ENCODE results near the gene ABCA1. TPM values are rescaled to one million over a fixed set of nuclear protein-coding genes. Genes with fewer than 3 reads are reported as not detected.
A peak's percentile ranks its signal among the peaks of the same experiment; 100 is the strongest.

Gene ABCA1
- total and polyA plus RNA-seq, 2 of the 13 experiments (the other 11 are each of a cell fraction or from before 2014, with no cell fraction given): 26.8 to 63.8 TPM

DNA sequence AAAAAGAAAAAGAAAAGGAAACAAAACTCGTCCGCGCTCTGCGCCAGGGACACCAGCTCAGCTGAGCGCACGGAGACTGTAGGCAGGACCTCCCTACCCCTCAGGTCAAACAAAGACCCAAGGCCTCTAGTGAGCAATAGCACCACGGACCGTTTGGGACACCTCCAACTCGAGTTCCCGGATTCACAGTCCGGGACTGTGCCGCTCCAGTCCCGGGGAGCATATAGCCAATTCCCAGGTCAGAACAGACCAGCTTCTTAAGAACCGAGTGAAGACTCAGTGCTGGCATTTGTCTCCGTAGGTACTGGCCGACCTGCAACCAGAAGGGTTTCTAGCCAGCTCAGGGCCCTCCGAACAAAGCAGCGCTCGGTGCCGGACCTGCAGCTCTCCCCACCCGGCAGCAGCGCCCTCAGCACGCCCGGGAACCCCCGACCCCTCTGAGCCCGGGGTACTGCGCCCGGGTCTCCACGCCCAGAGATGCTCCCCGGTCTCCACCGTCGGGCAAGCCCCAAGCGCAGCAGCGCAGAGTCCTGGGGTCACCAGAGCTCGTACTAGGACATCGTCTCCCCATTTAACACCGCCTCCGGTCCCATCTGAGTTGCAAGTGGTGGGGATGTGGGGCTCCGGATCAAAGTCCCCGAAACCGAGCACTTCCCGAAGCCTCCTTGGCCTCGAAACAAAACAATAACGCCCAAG lies 591 bp downstream of the ABCA1 start (continued):
- TF ChIP-seq, protein P1, sequence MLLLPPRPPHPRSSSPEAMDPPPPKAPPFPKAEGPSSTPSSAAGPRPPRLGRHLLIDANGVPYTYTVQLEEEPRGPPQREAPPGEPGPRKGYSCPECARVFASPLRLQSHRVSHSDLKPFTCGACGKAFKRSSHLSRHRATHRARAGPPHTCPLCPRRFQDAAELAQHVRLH (CRISPR knock-in tag; IDR thresholded peaks at IDR 0.05; ENCODE audit: borderline replicate concordance, low read depth): no peak
- TF ChIP-seq RFX5 (IDR thresholded peaks at IDR 0.05; ENCODE audit: low read depth, low read length) (no peak), ZSCAN9 (CRISPR knock-in tag; IDR thresholded peaks at IDR 0.05; ENCODE audit: borderline replicate concordance) (no peak), ZNF589 (CRISPR knock-in tag; conservative IDR thresholded peaks at IDR 0.05) (no peak), NONO (IDR thresholded peaks at IDR 0.05) (no peak), NONO (CRISPR knock-in tag; conservative IDR thresholded peaks at IDR 0.05) (peak; percentile 67), ESRRA (CRISPR knock-in tag; IDR thresholded peaks at IDR 0.05; ENCODE audit: low read depth) (no peak), DMAP1 (CRISPR knock-in tag; IDR thresholded peaks at IDR 0.05) (no peak), ZNF234 (CRISPR knock-in tag; conservative IDR thresholded peaks at IDR 0.05) (no peak), HOXA5 (CRISPR knock-in tag; IDR thresholded peaks at IDR 0.05) (0 out of 2 replicates have a peak, but pooled peaks have one; percentile 54), ZNF331 (CRISPR knock-in tag; IDR thresholded peaks at IDR 0.05) (no peak), GZF1 (CRISPR knock-in tag; IDR thresholded peaks at IDR 0.05) (no peak), ZNF546 (CRISPR knock-in tag; conservative IDR thresholded peaks at IDR 0.05) (no peak), ZNF567 (CRISPR knock-in tag; IDR thresholded peaks at IDR 0.05; ENCODE audit: borderline replicate concordance) (no peak), SSRP1 (CRISPR knock-in tag; IDR thresholded peaks at IDR 0.05) (no peak), POLR2AphosphoS5 (IDR thresholded peaks at IDR 0.05; ENCODE audit: low read depth, low read length) (no peak)
- TF ChIP-seq, protein P2, sequence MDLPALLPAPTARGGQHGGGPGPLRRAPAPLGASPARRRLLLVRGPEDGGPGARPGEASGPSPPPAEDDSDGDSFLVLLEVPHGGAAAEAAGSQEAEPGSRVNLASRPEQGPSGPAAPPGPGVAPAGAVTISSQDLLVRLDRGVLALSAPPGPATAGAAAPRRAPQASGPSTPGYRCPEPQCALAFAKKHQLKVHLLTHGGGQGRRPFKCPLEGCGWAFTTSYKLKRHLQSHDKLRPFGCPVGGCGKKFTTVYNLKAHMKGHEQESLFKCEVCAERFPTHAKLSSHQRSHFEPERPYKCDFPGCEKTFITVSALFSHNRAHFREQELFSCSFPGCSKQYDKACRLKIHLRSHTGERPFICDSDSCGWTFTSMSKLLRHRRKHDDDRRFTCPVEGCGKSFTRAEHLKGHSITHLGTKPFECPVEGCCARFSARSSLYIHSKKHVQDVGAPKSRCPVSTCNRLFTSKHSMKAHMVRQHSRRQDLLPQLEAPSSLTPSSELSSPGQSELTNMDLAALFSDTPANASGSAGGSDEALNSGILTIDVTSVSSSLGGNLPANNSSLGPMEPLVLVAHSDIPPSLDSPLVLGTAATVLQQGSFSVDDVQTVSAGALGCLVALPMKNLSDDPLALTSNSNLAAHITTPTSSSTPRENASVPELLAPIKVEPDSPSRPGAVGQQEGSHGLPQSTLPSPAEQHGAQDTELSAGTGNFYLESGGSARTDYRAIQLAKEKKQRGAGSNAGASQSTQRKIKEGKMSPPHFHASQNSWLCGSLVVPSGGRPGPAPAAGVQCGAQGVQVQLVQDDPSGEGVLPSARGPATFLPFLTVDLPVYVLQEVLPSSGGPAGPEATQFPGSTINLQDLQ (CRISPR knock-in tag; IDR thresholded peaks at IDR 0.05): no peak
- TF ChIP-seq, protein P3, sequence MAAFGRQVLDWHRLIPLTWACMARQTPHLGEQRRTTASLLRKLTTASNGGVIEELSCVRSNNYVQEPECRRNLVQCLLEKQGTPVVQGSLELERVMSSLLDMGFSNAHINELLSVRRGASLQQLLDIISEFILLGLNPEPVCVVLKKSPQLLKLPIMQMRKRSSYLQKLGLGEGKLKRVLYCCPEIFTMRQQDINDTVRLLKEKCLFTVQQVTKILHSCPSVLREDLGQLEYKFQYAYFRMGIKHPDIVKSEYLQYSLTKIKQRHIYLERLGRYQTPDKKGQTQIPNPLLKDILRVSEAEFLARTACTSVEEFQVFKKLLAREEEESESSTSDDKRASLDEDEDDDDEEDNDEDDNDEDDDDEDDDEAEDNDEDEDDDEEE (CRISPR knock-in tag; IDR thresholded peaks at IDR 0.05): no peak; the same call in 1 of the 2 replicates
- TF ChIP-seq, protein P4, sequence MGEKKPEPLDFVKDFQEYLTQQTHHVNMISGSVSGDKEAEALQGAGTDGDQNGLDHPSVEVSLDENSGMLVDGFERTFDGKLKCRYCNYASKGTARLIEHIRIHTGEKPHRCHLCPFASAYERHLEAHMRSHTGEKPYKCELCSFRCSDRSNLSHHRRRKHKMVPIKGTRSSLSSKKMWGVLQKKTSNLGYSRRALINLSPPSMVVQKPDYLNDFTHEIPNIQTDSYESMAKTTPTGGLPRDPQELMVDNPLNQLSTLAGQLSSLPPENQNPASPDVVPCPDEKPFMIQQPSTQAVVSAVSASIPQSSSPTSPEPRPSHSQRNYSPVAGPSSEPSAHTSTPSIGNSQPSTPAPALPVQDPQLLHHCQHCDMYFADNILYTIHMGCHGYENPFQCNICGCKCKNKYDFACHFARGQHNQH (CRISPR knock-in tag; IDR thresholded peaks at IDR 0.05): no peak
- TF ChIP-seq, protein P5, sequence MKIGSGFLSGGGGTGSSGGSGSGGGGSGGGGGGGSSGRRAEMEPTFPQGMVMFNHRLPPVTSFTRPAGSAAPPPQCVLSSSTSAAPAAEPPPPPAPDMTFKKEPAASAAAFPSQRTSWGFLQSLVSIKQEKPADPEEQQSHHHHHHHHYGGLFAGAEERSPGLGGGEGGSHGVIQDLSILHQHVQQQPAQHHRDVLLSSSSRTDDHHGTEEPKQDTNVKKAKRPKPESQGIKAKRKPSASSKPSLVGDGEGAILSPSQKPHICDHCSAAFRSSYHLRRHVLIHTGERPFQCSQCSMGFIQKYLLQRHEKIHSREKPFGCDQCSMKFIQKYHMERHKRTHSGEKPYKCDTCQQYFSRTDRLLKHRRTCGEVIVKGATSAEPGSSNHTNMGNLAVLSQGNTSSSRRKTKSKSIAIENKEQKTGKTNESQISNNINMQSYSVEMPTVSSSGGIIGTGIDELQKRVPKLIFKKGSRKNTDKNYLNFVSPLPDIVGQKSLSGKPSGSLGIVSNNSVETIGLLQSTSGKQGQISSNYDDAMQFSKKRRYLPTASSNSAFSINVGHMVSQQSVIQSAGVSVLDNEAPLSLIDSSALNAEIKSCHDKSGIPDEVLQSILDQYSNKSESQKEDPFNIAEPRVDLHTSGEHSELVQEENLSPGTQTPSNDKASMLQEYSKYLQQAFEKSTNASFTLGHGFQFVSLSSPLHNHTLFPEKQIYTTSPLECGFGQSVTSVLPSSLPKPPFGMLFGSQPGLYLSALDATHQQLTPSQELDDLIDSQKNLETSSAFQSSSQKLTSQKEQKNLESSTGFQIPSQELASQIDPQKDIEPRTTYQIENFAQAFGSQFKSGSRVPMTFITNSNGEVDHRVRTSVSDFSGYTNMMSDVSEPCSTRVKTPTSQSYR (CRISPR knock-in tag; IDR thresholded peaks at IDR 0.05; ENCODE audit: borderline replicate concordance): no peak
- TF ChIP-seq, protein P6, sequence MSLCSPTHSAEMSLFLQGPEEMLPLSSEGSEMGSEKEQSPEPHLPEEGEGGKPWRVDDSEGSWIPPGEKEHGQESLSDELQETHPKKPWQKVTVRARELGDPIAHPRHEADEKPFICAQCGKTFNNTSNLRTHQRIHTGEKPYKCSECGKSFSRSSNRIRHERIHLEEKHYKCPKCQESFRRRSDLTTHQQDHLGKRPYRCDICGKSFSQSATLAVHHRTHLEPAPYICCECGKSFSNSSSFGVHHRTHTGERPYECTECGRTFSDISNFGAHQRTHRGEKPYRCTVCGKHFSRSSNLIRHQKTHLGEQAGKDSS (CRISPR knock-in tag; IDR thresholded peaks at IDR 0.05; ENCODE audit: borderline replicate concordance, low read depth): no peak; the same call in 1 of the 2 replicates
